ENCODE results near the gene WDR37.

Gene WDR37

GRCh38 chr10:1177936-1178335 lies 121.8 kb downstream of the WDR37 start:
- no peak overlapping the region for H3K4me3 ChIP-seq (ENCODE audit: low read depth, low read length)
- TF ChIP-seq, protein P1, sequence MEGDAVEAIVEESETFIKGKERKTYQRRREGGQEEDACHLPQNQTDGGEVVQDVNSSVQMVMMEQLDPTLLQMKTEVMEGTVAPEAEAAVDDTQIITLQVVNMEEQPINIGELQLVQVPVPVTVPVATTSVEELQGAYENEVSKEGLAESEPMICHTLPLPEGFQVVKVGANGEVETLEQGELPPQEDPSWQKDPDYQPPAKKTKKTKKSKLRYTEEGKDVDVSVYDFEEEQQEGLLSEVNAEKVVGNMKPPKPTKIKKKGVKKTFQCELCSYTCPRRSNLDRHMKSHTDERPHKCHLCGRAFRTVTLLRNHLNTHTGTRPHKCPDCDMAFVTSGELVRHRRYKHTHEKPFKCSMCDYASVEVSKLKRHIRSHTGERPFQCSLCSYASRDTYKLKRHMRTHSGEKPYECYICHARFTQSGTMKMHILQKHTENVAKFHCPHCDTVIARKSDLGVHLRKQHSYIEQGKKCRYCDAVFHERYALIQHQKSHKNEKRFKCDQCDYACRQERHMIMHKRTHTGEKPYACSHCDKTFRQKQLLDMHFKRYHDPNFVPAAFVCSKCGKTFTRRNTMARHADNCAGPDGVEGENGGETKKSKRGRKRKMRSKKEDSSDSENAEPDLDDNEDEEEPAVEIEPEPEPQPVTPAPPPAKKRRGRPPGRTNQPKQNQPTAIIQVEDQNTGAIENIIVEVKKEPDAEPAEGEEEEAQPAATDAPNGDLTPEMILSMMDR (IDR thresholded peaks at IDR 0.05; ENCODE audit: insufficient read depth, low read length, missing control alignments): no peak
- ChIA-PET POLR2A (no interaction called here), CTCF (no interaction called here)
- no peak for DNase-seq (ENCODE audit: low read depth, low spot score)

DNA sequence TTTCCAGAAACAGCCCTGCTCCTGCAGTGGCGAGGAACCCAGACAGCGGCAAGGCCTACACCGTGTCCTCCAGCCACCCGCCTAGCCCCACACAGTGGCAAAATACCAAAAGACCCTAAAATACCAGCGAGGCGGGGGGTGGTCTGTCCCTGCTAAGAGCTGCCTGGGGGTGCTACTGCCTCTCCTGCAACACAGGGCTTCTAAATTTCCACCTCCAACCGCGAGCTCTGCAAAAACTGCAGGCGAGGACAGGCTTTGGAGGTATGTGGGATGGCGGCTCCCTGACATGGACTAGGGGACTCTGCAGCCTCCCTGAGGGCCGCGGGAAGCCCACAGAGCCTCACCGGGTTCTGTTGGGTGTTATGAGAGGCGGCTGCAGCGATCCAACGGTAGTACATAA lies 122.3 kb downstream of the WDR37 start:
- CTCF ChIA-PET: no interaction called here
- no peak for DNase-seq (ENCODE audit: low read depth, low spot score)
- no peak overlapping the region for H3K4me3 ChIP-seq (ENCODE audit: low read depth, low read length)
- POLR2A ChIA-PET: no interaction called here
- TF ChIP-seq, protein P1 (IDR thresholded peaks at IDR 0.05; ENCODE audit: insufficient read depth, low read length, missing control alignments): no peak

DNA sequence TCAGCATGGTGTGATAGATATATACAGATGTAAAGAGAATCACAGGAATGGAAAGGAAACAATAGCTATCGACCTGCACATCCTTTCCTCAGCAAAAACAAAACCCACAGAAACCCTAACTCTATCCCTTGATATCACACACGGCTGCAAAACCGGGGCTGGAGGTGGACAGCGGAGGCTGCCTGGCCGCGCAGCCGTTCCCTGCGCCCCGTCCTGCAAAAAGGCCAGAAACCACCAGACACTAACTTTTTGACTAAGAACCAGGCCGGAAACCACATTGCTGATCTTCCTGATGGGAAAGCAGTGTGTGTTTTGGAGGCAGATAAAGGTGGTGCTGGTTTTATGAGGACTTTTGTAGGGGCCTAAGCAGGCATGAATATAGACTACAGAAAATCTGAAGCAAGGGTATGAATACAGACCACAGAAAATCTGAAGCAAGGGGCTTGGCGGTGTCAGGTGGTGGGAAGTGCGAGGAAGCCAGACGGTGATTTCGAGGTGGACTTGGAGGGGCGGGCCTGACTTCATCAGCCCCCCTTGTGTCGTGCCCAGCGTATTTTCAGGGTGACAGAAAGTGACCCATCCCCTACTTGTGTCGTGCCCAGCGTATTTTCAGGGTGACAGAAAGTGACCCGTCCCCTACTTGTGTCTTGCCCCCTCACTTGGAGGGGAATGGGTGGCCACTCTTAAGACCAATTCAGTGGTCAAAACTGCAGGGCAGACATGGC lies 123.3 kb downstream of the WDR37 start:
- no peak for DNase-seq (ENCODE audit: low read depth, low spot score)
- POLR2A ChIA-PET: no interaction called here
- TF ChIP-seq, protein P1 (IDR thresholded peaks at IDR 0.05; ENCODE audit: insufficient read depth, low read length, missing control alignments): no peak
- CTCF ChIA-PET: no interaction called here
- H3K4me3 ChIP-seq (ENCODE audit: low read depth, low read length): no peak overlapping the region

DNA sequence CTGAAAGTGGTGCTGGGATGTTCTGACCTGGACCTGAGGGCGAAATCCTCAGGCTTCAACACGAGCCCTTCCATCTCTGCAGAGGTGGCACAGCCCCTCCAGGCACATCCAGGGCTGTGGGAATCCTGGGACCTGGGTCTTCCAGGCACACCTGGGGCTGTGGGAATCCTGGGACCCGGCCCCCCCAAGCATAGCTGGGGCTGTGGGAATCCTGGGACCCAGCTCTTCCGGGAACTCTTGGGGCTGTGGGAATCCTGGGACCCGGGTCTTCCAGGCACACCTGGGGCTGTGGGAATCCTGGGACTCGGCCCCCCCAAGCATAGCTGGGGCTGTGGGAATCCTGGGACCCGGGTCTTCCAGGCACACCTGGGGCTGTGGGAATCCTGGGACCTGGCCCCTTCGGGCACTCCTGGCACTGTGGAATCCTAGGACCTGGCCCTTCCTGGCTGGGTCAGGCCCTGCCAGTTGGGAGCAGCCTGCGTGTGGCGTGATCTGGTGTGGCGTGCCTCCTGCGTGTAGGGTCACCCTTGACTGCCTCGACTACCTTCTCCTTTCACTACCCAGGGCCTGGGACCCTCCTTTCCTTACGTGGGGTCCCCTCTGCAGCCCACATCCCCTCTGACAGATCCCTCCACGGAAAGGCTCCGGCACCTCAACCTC lies 124.0 kb downstream of the WDR37 start:
- H3K4me3 ChIP-seq (ENCODE audit: low read depth, low read length): no peak overlapping the region
- ChIA-PET POLR2A (no interaction called here), CTCF (no interaction called here)
- TF ChIP-seq, protein P1 (IDR thresholded peaks at IDR 0.05; ENCODE audit: insufficient read depth, low read length, missing control alignments): no peak
- DNase-seq (ENCODE audit: low read depth, low spot score): no peak

- no peak for DNase-seq (ENCODE audit: low read depth, low spot score)
- CTCF ChIA-PET: no interaction called here
- H3K4me3 ChIP-seq (ENCODE audit: low read depth, low read length): no peak overlapping the region
- POLR2A ChIA-PET: no interaction called here
- TF ChIP-seq, protein P1 (IDR thresholded peaks at IDR 0.05; ENCODE audit: insufficient read depth, low read length, missing control alignments): no peak
Observed at GRCh38 chr10:1180836-1181235, 124.7 kb downstream of the WDR37 start.

Measured in AG04449 (cell line).